OCI-M1 (cell line): ENCODE measurements around the gene PRLH.

ENCODE experiments used
- DNase-seq: peaks from one replicate; lab custom pipeline; 2025; lab: John Stamatoyannopoulos, UW

The PRLH gene, protein sequence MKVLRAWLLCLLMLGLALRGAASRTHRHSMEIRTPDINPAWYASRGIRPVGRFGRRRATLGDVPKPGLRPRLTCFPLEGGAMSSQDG

GRCh38 chr2:237566401-237567235 lies at the start of gene PRLH:
Gene PRLH (plus strand): TSS chr2:237566574. CDS start chr2:237566574, 0 bp downstream.
- no peak for DNase-seq

DNA sequence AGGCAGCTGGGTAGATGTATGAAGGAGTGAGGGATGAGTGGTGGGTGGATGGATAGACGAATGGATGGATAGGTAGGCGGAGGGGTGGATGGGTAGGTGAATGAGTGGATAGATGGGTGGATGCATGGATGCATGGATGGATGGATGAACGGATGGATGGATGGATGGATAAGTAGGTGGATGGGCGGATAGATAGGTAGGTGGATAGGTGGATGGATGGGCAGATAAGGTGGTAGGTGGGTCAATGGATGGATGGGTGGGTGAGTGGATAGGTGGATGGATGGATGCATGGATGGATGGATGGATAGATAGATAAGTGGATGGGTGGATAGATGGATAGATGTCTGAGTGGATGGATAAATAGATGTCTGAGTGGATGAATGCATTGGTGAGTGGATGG lies 49.2 kb upstream of the PRLH start:
- DNase-seq: no peak

DNA sequence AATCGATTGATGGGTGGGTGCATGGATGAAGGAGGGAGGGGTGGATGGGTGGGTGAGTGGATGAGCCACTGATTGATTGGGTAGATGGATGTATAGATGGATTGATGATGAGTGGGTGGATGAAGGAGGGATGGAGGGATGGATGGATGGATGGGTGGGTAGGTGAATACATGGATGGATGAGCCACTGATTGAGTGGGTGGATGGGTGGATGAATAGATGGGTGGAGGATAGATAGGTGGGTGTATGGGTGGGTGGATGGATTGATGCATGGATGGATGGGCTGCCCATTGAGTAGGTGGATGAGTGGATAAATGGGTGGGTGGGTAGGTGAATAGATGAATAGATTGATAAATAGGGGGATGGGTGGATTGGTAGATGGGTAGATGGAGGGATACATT lies 48.4 kb upstream of the PRLH start:
- no peak for DNase-seq

DNA sequence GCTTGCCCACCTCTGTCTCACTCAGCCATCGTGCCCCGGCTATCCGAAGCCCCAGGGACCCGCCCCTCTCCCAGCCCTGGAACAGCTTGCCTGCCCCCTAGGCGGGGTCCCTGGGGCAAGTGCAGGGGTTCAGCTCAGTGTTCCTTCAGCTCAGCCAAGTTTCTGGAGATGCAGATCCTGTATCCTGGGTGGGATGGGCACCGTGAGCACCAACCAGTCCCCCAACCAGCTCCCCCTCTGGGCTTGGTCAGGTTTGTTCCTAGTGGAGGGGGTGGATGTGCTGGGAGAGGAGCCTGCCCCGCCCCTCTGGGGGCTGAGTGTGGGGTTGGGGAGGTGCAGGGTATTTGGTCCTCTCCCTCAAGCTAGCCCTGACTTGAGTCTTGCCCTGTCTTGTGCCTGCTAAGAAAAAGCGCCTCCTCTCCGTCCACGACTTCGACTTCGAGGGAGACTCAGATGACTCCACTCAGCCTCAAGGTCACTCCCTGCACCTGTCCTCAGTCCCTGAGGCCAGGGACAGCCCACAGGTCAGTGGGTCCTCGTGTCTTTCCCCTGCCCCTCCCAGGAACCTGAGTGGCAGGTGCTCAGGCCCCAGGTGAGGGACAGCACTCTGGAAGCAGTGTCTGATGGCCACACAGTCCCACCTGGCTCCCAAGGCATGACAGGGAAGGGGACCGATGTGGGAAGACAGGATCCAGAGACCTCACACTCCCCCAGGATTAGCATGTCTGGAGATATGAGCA lies 46.7 kb upstream of the PRLH start:
- DNase-seq: no peak

GRCh38 chr2:237520290-237520689 lies 46.1 kb upstream of the PRLH start:
- no peak for DNase-seq

GRCh38 chr2:237524631-237525030 lies 41.7 kb upstream of the PRLH start:
- no peak for DNase-seq

- no peak for DNase-seq
Observed at GRCh38 chr2:237525559-237526157, 40.7 kb upstream of the PRLH start.

DNA sequence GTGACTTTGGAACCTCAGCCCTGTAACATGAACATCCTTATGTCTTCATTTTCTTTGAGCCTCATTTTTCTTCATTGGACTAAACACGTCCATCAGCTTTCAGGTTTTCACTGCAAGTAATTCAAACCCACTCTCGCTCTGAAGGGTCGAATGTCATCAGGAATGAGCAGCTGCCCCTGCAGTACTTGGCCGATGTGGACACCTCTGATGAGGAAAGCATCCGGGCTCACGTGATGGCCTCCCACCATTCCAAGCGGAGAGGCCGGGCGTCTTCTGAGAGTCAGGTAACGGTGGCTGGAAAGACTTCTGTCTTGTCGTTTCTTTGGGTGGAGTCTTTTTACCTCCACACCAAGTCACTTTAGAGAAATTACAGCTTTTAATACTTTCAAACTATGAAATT lies 39.1 kb upstream of the PRLH start:
- DNase-seq: no peak

DNA sequence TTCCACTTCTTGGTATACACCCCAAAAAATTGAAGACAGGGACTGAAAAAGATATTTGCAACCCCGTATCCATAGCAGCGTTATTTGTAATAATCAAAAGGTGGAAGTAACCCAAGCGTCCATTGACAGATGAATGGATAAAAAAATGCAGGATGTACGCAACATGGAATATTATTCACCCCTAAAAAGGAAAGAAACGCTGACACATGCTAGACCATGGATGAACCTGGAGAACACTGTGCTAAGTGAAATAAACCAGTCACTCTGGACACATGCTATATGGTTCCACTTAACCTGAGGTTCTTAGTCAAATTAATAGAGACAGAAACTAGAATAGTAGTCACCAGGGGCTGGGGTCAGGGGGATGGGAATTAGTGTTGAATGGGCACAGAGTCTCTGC lies 38.6 kb upstream of the PRLH start:
- no peak for DNase-seq

DNA sequence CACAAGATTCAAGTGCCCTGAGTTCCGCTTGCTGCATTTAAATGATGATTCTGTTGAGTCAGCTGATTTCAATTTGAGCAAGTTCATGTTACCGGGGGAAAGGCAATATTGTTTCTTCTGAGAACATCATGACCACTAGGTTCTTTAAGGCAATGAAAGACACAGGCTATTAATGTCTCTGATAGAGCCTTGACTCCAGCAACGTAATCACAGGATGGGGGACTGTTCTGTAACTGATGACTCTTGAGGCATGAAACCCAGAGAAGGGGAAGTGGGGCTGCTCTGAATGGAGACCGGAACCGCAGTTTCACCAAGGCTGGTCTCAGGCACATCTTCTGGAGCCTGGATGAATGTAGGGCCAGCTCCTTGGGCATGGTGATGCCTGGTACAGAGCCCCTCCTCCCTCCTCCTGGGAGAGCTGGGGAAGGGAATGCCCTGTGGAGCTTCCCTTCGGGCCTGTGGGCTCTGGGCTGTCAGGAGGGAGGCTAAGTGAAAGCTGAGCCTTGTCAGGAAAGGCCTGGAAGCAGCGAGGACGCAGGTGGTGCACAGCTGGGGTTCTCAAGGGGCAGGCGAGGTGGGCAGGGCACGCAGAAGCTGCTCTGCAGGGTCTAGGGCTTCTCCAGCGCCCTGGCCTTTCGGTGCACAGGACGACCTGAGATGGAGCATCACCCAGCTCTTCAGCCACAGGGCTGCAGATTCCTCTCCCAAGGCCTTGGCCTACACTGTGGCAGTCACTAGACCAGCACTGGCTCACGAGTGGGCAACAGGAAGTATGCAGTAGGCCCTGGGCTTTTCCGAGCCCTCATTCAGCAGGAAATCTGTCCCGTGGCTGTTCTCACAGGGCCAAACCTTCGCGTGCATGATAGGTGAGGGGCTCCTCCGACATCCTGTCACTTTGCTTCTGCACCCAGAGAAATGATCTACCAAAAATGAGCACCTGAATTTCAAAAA lies 36.6 kb upstream of the PRLH start:
- no peak for DNase-seq

DNA sequence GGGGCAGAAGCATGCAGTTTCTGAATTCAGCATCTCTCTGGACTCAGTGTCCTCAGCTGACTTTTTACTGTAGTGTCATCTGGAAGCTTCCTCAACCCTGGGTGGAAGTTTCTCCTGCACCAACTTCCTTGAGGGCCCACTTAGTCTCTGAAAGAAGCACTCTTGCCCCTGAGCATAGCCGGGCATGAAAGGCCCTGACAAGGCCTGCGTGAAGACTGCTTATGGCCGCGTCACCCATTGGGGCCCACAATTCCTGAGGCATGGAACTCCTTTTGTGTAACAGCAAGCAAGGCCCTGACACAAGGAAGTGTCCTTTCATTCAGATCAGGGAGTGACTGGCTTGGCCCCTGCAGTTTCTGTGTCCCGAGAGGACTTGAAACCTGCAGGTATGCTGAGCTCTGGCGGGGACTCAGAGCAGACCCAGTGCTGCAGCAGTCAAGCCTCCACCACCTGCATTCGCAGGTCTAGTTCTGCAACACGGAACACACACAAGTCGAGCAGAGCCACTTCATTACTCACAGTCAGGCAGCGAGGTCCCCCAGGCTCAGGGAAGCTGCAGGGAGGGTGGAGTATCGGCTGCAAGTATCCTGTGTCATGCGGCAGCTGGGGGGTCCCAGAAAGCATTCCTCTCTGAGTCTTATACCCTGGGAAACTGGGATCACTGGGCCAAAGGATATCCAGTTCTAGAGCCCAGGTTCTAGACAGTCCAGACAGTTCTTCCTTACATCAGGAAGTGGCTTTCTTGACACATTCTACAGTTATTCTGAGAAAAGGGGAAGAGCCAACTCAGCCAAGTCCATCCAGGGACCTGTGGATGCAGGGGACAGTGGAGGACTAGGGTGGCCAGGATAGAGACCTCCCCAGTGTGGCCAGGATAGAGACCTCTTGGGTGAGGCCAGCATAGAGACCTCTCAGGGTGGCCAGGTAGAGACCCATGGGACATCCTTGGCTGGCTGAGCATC lies 35.6 kb upstream of the PRLH start:
- no peak for DNase-seq

DNA sequence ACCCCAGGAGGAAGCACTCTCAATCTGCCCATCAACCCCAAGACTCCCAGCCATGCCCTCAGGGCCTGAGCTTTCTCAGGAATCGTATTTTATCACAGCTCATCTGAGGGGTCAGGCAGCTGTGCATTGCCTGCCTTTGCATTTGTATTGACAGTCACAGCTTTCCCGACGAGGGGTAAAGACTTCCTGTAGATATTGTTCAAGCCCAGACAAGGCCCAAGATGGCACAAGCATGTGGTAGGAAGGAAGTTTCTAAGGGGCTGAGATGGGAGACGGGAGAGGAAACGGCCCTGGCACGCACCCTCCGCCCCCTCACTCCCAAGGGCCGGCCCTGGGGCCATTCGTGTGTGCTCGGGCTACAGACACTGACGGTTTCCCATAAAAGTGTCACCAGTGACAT lies 34.2 kb upstream of the PRLH start:
- no peak for DNase-seq

DNA sequence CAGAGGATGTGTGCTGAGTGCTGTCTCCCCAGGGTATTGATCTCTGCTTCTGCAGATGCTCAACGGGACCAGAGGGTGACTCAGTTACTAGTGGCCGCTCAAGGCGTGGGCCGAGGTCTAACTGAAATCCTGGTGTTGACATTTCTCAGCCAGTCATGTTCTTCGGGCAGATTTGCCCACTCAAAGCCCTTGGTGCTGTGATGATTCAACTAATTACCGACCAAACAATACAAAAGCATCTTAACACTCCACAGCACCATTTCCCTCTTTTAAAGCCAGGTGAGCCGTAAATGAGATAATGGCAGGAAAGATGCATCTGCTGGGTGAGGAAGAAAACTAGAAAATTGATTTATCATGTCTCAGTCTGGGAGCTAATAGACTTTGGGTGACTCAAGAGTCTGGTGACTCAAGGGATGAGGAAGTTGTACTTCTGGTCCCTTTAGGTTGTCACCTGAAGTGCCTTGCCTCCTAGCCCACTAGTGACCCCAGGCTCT lies 32.7 kb upstream of the PRLH start:
- DNase-seq: no peak

GRCh38 chr2:237534380-237534779 lies 32.0 kb upstream of the PRLH start:
- DNase-seq: no peak

GRCh38 chr2:237535385-237536082 lies 30.8 kb upstream of the PRLH start:
- peak; percentile 12 for DNase-seq

- no peak for DNase-seq
Observed at GRCh38 chr2:237536083-237536415, 30.3 kb upstream of the PRLH start.

DNA sequence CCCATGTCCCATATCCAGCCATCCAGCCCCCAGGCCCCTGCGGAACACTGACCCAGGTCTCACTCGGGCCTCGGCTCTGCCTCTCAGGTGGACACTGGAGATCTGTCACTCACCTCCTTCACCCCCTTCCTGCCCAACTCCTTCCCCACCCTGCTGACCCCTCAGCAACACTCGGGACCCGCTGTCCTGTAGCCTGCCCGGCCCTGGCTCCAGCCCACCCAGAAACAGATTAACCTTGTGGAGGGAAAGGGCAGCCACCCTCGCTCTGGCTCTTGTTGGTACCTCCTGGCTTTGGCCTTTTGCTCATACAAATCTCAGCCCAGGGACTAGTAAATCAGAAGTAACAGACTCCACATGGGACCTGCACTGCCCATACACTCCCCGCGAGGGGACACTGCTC lies 29.8 kb upstream of the PRLH start:
- no peak for DNase-seq

- no peak for DNase-seq
Observed at GRCh38 chr2:237538001-237538720, 28.2 kb upstream of the PRLH start.

DNA sequence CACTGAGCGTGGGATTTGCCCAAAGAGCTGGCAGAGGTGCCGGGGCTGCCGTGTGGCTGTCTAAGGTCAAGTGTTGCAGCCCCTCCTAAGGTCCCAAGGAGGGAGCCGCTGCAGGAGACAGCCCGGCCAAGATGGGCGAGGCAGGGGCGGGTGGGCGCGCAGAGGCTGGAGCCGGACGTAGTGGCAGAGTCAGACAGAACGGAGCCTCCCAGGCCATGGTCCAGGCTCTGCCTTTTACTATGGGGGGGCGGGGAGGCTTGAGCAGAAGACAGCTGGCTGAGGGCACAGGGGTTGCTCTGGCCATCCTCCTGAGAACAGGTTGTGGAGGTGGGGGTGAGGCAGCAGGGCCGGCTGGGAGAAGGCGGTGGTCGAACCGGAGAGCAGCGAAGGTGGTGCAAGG lies 27.5 kb upstream of the PRLH start:
- DNase-seq: no peak
